ENCODE data around the gene SGF29. TPM values are rescaled to one million over a fixed set of nuclear protein-coding genes. Genes with fewer than 3 reads are reported as not detected.
"Not testable (repeated sequence)": the region's sequence is repeated elsewhere in the genome, so short reads cannot be mapped to it uniquely, and the experiment has no call there.

The SGF29 gene
- polyA plus RNA-seq, 1 donor (not counting 4 experiments of a cell fraction or from before 2014, with no cell fraction given) = 3.0 TPM

DNA sequence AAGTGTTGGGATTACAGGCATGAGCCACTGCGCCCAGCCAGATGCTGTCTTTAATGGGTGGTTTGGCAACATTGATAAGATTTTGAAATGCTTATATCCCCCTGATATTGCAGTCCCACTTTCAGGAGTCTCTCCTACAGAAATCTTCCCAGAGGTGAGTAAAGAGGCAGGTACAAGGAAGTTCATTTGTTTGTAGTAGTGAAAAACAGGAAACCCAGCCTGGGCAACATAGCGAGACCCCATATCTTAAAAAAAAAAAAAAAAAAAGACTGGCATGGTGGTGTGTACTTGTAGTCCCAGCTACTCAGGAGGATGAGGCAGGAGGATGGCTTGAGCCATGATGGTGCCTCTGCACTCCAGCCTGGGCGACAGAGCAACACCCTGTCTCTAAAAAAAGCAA lies 8.7 kb upstream of the SGF29 start:
- dilution Hi-C loops (cut with MboI; ENCODE audit: extremely low pct_ligation_motif_present, low sequenced_read_pairs) = no loop called here
- Histone ChIP-seq H3K9ac (ENCODE audit: control insufficient read depth, extremely low read depth, insufficient read depth, low read length) (no peak overlapping the region), H2AFZ (ENCODE audit: control insufficient read depth, low read length) (no peak overlapping the region), H3K9me3 (ENCODE audit: control insufficient read depth, low read depth, low read length) (no peaks in the 10 kb centered on the region), H3K4me1 (ENCODE audit: control insufficient read depth, extremely low read depth, insufficient read depth, low read length) (peaks cover 5% of the 10 kb centered on the region), H3K79me2 (ENCODE audit: control insufficient read depth, insufficient read depth, low read length) (no peaks in the 10 kb centered on the region), H3K4me3 (ENCODE audit: control insufficient read depth in 2 of 3, extremely low read depth in 1 of 3, insufficient read depth in 2 of 3, low read depth in 1 of 3, low read length in 3 of 3) (no peak overlapping the region), H3K36me3 (ENCODE audit: control insufficient read depth in 2 of 2, extremely low read depth in 1 of 2, insufficient read depth in 2 of 2, low read length in 2 of 2) (no peaks in the 10 kb centered on the region), H3K27ac (ENCODE audit: control insufficient read depth, insufficient read depth, low read length) (no peak overlapping the region), H3K9me1 (ENCODE audit: control insufficient read depth, extremely low read depth, insufficient read depth, low read length) (no peaks in the 10 kb centered on the region), H3K4me2 (ENCODE audit: control insufficient read depth, extremely low read depth, insufficient read depth, low read depth, low read length) (no peak overlapping the region), H3K27me3 (ENCODE audit: control insufficient read depth, extremely low read depth, insufficient read depth, low read length) (no peaks in the 10 kb centered on the region), H4K20me1 (ENCODE audit: control insufficient read depth, extremely low read depth, insufficient read depth, low read length) (no peaks in the 10 kb centered on the region)
- FAIRE-seq (no peak), DNase-seq (ENCODE audit: low read depth, low spot score) (no peak)
- TF ChIP-seq, protein P1, sequence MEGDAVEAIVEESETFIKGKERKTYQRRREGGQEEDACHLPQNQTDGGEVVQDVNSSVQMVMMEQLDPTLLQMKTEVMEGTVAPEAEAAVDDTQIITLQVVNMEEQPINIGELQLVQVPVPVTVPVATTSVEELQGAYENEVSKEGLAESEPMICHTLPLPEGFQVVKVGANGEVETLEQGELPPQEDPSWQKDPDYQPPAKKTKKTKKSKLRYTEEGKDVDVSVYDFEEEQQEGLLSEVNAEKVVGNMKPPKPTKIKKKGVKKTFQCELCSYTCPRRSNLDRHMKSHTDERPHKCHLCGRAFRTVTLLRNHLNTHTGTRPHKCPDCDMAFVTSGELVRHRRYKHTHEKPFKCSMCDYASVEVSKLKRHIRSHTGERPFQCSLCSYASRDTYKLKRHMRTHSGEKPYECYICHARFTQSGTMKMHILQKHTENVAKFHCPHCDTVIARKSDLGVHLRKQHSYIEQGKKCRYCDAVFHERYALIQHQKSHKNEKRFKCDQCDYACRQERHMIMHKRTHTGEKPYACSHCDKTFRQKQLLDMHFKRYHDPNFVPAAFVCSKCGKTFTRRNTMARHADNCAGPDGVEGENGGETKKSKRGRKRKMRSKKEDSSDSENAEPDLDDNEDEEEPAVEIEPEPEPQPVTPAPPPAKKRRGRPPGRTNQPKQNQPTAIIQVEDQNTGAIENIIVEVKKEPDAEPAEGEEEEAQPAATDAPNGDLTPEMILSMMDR (optimal IDR thresholded peaks at IDR 0.05 in 1 of 3, IDR thresholded peaks at IDR 0.05 in 1 of 3, conservative IDR thresholded peaks at IDR 0.05 in 1 of 3; ENCODE audit: extremely low read depth in 1 of 3, insufficient read depth in 2 of 3, low read length in 3 of 3) = no peak
- no peak for TF ChIP-seq EZH2 (IDR thresholded peaks at IDR 0.05; ENCODE audit: low read length)

GRCh38 chr16:28545964-28546363 lies 7.8 kb upstream of the SGF29 start:
- H3K4me3 ChIP-seq (ENCODE audit: control insufficient read depth in 2 of 3, extremely low read depth in 1 of 3, insufficient read depth in 2 of 3, low read depth in 1 of 3, low read length in 3 of 3); H2AFZ ChIP-seq (ENCODE audit: control insufficient read depth, low read length); FAIRE-seq; H4K20me1 ChIP-seq (ENCODE audit: control insufficient read depth, extremely low read depth, insufficient read depth, low read length); H3K4me2 ChIP-seq (ENCODE audit: control insufficient read depth, extremely low read depth, insufficient read depth, low read depth, low read length); H3K9me3 ChIP-seq (ENCODE audit: control insufficient read depth, low read depth, low read length); dilution Hi-C loops (cut with MboI; ENCODE audit: extremely low pct_ligation_motif_present, low sequenced_read_pairs); H3K9ac ChIP-seq (ENCODE audit: control insufficient read depth, extremely low read depth, insufficient read depth, low read length); H3K27me3 ChIP-seq (ENCODE audit: control insufficient read depth, extremely low read depth, insufficient read depth, low read length); H3K4me1 ChIP-seq (ENCODE audit: control insufficient read depth, extremely low read depth, insufficient read depth, low read length); H3K79me2 ChIP-seq (ENCODE audit: control insufficient read depth, insufficient read depth, low read length); H3K36me3 ChIP-seq (ENCODE audit: control insufficient read depth in 2 of 2, extremely low read depth in 1 of 2, insufficient read depth in 2 of 2, low read length in 2 of 2); H3K9me1 ChIP-seq (ENCODE audit: control insufficient read depth, extremely low read depth, insufficient read depth, low read length); H3K27ac ChIP-seq (ENCODE audit: control insufficient read depth, insufficient read depth, low read length); DNase-seq (ENCODE audit: low read depth, low spot score): not testable (repeated sequence)

GRCh38 chr16:28546626-28547025 lies 7.1 kb upstream of the SGF29 start:
- Histone ChIP-seq H3K27ac (ENCODE audit: control insufficient read depth, insufficient read depth, low read length) (no peak overlapping the region), H3K9me3 (ENCODE audit: control insufficient read depth, low read depth, low read length) (no peaks in the 10 kb centered on the region), H3K27me3 (ENCODE audit: control insufficient read depth, extremely low read depth, insufficient read depth, low read length) (no peaks in the 10 kb centered on the region), H3K4me1 (ENCODE audit: control insufficient read depth, extremely low read depth, insufficient read depth, low read length) (peaks cover 5% of the 10 kb centered on the region), H3K9ac (ENCODE audit: control insufficient read depth, extremely low read depth, insufficient read depth, low read length) (no peak overlapping the region), H3K4me3 (ENCODE audit: control insufficient read depth in 2 of 3, extremely low read depth in 1 of 3, insufficient read depth in 2 of 3, low read depth in 1 of 3, low read length in 3 of 3) (no peak overlapping the region), H4K20me1 (ENCODE audit: control insufficient read depth, extremely low read depth, insufficient read depth, low read length) (no peaks in the 10 kb centered on the region), H3K36me3 (ENCODE audit: control insufficient read depth in 2 of 2, extremely low read depth in 1 of 2, insufficient read depth in 2 of 2, low read length in 2 of 2) (no peaks in the 10 kb centered on the region), H3K4me2 (ENCODE audit: control insufficient read depth, extremely low read depth, insufficient read depth, low read depth, low read length) (no peak overlapping the region), H3K9me1 (ENCODE audit: control insufficient read depth, extremely low read depth, insufficient read depth, low read length) (no peaks in the 10 kb centered on the region), H3K79me2 (ENCODE audit: control insufficient read depth, insufficient read depth, low read length) (no peaks in the 10 kb centered on the region), H2AFZ (ENCODE audit: control insufficient read depth, low read length) (no peak overlapping the region)
- FAIRE-seq (no peak), DNase-seq (ENCODE audit: low read depth, low spot score) (no peak)
- dilution Hi-C loops (cut with MboI; ENCODE audit: extremely low pct_ligation_motif_present, low sequenced_read_pairs) = no loop called here
- TF ChIP-seq, protein P1 (optimal IDR thresholded peaks at IDR 0.05 in 1 of 3, IDR thresholded peaks at IDR 0.05 in 1 of 3, conservative IDR thresholded peaks at IDR 0.05 in 1 of 3; ENCODE audit: extremely low read depth in 1 of 3, insufficient read depth in 2 of 3, low read length in 3 of 3) = no peak
- TF ChIP-seq EZH2 (IDR thresholded peaks at IDR 0.05; ENCODE audit: low read length) = no peak
